CD4-positive, alpha-beta T cell treated with Interleukin-17A for 1 hour (primary cell): ENCODE data around the gene MAGEA6.

ENCODE experiments used
- DNase-seq: peaks from one replicate; pipeline ENCODE4 v3.0.0-alpha.2; 2020

The MAGEA6 gene

GRCh38 chrX:152733261-152733975 is 36.1 kb downstream of the MAGEA6 start, which contains the start of the genes CSAG1 and MAGEA12:
CSAG1 (minus strand) TSS chrX:152733721; CDS start chrX:152732460, 1,261 bp downstream.
MAGEA12 (plus strand) TSS chrX:152733757; CDS start chrX:152736162, 2,405 bp downstream.
- DNase-seq: no peak

GRCh38 chrX:152725409-152725808 is 44.1 kb downstream of the MAGEA6 start:
- no peak for DNase-seq
